GM21619 (cell line): ENCODE data around the gene ZNF789.
A peak's percentile ranks its signal among the peaks of the same experiment; 100 is the strongest.
"Not testable (repeated sequence)": the region's sequence is repeated elsewhere in the genome, so short reads cannot be mapped to it uniquely, and the experiment has no call there.

ENCODE experiments used
- ATAC-seq: cut with Tn5 transposase; IDR thresholded peaks from one replicate; pipeline ENCODE4 v1.9.1; 2021; ENCODE audit not compliant: unreplicated experiment

ZNF789 gene

DNA sequence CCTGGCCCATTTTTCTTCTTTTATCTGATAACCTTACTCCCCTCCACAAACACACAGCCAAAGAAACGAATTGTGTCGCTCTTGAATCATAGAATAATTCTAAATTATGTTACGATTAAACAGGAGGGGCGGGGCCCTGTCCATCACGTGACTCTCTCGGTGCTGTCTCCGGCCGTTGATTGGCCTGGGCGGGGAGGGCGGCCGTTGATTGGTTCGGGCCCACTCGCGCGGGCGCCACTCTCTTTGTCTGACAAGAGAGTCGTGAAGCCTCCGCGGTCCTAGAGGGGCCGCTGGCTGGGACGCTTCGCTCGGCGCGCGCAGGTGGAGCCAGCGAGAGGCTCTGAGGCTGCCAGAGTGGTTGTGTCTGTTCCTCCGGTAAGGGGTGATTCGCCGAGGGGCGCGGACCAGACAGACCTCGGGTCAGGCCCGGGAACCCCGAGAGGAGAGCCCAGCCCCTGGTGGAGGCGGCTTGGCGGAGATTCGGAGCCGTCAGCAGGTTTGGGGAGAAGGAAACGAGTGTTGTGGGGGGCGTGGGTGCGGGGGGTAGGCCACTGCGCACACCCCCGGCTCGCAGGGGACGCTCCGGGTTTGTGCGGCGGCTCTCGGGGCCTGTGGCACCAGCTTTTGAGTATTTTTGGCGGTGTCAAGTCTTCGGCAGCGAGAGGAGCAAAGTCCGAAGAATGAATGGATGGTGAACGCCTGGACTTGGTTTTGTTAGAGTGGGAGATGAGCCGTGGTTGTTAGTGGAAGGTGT lies at the start of gene ZNF789:
Gene ZNF789 (plus strand): TSS at position 330 of the 754 bp plus-strand sequence. CDS start 3,567 bp downstream, outside the sequence.
- peak; percentile 95 for ATAC-seq

DNA sequence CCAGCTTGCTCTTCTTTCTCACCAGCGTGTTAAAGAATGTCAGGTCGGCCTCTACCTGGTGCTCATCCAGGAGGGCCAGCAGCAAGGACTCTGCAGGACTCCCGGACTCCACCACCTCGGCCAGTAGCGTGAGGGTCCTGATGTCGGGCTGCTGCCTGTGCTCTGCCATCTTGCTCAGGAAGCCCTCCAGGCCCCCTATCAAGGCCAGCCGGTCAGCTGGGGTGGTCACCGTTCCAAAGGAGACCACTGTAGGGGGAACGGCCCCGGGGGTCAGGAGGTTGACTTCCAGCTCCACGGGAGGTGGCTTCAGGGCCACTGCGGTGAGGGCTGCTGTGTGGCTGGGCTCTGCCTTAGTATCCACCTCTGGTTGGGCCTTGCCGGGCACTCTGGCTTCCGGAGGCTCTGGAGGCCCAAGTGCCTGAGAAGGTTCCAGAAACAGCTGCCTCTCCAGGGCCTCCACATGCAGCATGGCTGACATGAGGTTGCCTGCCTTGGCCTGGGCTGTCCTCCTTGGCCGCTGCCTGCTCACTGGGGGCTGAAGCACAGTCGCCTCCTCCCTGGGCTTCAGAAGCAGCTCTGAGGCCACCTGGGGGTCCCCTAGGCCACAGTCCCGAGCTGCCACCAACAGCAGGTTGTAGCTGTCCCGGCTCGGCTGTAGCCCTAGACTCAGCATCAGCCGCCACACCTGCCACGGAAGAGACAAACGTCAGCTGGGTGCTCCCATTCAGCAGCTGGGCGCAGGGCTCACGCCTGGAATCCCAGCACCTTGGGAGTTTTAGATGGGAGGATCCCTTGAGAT lies 47.6 kb upstream of the ZNF789 start:
- ATAC-seq, result no peak

DNA sequence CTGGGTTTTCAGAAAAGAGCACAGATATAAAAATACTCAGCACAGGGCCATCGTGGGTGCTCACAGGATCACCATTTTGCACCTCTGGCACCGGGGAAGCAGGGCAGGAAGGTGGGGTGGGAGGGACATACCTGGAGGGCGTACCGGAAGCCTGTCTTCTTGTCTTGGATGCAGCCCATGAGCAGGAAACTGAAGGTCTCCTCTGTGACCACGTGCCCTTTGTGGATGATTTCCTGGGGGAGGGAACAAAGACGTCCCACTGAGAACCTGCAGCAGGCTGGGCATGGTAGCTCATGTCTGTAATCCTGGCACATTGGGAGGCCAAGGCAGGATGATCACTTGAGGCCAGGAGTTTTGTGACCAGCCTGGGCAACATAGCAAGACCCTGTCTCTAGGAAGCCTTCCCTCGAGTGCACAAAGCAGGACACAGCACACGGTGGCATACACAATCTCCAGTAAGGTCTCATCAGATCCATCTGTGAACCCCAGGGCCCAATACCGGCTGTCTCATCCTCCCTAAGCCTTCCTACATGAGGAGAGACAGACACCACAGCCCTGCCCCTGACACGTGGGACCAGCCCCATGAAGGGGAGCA lies 43.6 kb upstream of the ZNF789 start:
- ATAC-seq, result no peak

DNA sequence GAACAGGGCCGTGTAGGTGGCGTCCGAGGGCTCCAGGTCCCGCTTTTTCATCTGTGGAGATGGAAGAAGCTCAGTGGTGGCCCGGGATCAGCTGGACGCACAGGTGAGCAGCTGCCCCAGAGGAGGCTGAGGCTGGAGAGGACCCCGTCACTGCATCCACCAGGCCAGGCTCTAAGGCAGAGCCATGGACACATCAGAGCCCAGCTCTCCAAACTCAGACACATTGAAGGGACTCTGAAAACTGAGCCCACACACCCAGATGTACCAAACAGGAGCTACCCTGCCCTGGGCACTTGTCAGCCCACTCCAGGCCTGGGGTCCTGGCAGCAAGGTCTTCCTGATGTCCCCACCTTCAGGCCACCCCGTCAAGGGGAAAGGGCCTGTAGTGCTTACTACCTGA lies 42.9 kb upstream of the ZNF789 start:
- ATAC-seq, result no peak

- not testable (repeated sequence) for ATAC-seq
Measured at GRCh38 chr7:99431756-99432540, 40.7 kb upstream of the ZNF789 start.

DNA sequence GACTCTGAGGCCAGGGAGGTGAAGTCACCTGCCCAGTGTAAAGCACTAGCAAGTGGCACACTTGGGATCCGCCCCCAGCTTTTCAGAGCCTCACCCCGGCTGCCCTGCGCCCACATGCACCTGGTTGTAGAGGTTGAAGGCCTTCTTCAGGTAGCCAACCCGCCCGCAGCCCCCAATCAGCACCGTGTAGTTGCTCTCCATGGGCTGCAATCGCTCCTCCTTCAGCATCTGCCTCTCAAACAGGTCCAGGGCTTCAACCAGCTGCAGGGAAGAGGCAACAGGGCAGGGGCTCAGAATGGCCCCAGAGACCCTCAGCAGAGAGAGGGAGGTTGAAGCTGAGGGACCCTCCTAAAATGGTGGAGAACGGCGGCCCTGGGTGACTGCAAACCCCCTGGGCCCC lies 39.5 kb upstream of the ZNF789 start:
- ATAC-seq, result no peak

GRCh38 chr7:99437946-99438572 lies 34.6 kb upstream of the ZNF789 start:
- ATAC-seq, result peak; percentile 6

DNA sequence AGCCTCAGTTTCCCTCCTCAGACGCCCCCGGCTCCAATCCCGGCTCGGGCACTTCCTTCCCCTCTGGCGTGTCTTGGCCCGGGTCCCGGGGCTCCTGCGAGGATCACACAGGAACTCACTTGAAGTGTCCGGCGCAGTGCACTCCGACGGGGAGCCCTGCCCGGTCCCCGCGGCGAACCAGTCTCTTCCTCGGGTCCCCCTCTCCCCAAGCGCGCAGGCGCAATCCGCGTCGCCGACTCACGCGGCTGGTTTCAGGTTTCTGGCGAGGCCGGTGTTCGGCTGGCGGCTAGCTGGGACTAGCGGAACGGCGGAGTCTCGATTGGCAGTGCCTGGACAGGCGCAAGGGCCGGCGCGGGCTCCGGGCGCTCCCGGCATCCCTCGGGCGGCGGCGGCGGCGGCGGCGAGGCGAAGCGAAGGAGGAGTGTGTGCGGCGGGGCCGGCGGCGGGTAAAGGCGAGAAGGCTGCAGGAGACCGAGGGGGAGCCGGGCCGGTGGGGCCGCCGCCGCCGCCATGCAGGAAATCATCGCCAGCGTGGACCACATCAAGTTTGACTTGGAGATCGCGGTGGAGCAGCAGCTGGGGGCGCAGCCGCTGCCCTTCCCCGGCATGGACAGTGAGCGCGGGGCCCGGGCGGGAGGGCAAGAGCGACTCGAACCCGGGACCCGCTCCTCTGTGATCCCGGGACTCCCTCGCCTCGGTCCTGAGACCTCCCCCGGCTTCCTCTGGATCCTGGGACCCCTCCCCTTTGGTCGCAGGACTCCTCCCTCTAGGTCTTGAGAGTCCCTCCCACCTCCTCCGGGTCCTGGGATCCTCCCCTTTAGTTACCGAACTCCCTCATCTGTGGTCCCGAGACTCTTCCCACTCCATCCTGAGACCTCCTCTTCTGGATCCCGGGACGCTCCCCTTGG lies 33.9 kb upstream of the ZNF789 start, which contains the start of the genes CPSF4 and PTCD1:
Gene CPSF4 (plus strand): TSS at position 371 of the 908 bp plus-strand sequence. CDS start 140 bp downstream, at position 511.
Gene PTCD1 (minus strand): TSS at position 226 of the 908 bp plus-strand sequence. CDS start 3,556 bp downstream, outside the sequence.
- peak; percentile 91 for ATAC-seq

DNA sequence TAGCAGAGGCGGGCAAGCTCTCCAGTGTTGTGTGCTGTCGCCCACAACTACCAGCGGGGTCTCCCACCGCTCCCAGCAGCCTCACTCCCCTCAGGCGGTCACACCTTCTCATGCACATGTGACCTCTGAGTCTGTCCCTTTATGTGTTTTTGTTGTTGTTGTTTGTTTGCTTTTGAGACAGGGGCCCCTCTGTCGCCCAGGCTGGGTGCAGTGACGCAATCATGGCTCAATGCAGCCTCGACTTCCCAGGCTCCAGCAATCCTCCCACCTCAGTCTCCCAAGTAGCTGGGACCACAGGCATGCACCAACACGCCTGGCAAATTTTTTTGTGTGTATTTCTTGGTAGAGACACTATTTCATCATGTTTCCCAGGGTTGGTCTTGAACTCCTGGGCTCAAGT lies 32.5 kb upstream of the ZNF789 start:
- ATAC-seq, result no peak

- no peak for ATAC-seq
Measured at GRCh38 chr7:99446096-99446495, 26.6 kb upstream of the ZNF789 start.

GRCh38 chr7:99447943-99448342 lies 24.7 kb upstream of the ZNF789 start:
- no peak for ATAC-seq

GRCh38 chr7:99448855-99449254 lies 23.8 kb upstream of the ZNF789 start:
- no peak for ATAC-seq

DNA sequence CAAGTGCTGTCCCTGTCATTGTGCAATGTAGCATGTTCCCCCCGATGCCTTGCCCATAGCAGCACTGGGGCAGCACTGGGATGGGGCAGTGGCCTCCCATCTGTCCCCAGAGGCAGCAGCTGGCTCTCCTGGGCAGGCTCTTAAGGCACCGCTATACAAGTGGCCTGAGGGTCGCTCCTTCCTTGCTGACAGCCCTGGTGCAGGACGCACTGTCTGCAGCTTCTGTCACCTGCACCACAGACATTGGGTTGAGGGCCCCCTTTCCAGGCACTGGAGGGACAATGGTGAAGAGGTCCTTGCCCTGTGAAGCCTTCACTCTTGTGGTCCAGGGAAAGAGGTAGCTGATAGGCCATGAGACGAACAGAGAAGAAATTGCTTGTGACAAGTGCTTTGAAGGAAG lies 23.4 kb upstream of the ZNF789 start:
- no peak for ATAC-seq

GRCh38 chr7:99451936-99452335 lies 20.8 kb upstream of the ZNF789 start:
- no peak for ATAC-seq

DNA sequence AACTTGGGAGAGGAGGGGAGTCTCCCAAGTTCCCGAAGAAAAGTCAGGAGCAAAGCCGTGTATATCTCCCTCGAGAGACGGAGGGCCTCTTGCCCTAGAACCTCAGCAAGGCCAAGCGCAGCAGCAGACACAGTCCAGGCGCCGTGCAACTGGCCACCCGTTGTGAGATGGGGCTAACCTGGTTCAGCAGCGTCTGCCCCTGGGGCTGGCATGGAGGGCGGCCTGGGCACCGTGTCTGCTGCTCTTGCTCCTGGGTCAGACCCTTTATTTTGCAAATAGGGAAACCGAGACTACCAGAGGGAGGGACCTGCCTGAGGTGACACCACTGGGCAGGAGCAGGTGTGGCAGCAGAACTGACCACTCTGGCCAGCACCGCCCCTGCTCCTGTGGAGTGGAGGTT lies 20.1 kb upstream of the ZNF789 start:
- no peak for ATAC-seq

DNA sequence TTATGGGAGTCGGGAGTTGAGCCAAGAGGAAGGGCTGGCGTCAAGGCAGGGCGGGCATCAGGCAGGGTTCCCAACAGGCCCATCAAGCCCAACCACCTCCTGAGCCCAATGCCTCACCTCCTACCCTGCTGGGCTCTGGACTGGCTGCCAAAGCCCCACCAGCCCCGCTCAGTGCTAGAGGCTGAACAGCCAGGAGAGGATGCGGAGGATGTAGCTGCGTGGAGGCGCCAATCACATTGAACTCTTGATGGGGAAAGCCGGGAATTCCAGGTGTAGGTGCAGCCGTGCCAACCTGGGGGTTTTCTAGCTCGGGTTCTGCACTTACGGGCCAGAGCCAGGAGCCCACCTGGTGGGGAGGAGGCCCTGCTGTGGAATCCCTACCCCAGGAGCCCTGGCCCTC lies 19.6 kb upstream of the ZNF789 start:
- ATAC-seq, result no peak

DNA sequence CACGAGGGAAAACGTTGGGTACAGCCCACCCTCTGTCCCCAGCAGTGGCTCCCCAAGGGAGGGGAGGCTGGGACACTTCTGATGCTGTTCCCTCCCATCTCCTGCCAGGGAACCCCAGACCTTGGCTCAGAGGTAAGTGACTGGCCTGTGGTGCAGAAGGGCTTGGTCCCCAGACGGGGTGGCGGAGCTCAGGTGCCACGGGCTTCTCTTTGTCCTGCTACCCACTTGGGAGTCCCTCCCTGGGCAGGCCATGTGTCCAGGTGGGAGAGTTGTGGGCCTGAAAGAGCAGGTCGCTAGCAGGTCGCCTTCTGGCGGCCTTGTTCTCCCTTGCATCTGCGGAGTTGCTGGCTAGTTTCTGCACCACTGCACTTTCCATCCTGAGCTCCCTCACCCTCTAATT lies 16.8 kb upstream of the ZNF789 start:
- no peak for ATAC-seq

GRCh38 chr7:99456288-99456687 lies 16.4 kb upstream of the ZNF789 start:
- ATAC-seq, result no peak

GRCh38 chr7:99457050-99457649 lies 15.5 kb upstream of the ZNF789 start:
- no peak for ATAC-seq
